HG03039 (cell line): Measurements from ENCODE around the gene COQ8B.

Experiments used
- ATAC-seq: cut with Tn5 transposase; IDR thresholded peaks from one replicate; pipeline ENCODE4 v1.9.1; 2021; ENCODE audit warnings: mild to moderate bottlenecking, moderate library complexity; ENCODE audit not compliant: unreplicated experiment

COQ8B gene

DNA sequence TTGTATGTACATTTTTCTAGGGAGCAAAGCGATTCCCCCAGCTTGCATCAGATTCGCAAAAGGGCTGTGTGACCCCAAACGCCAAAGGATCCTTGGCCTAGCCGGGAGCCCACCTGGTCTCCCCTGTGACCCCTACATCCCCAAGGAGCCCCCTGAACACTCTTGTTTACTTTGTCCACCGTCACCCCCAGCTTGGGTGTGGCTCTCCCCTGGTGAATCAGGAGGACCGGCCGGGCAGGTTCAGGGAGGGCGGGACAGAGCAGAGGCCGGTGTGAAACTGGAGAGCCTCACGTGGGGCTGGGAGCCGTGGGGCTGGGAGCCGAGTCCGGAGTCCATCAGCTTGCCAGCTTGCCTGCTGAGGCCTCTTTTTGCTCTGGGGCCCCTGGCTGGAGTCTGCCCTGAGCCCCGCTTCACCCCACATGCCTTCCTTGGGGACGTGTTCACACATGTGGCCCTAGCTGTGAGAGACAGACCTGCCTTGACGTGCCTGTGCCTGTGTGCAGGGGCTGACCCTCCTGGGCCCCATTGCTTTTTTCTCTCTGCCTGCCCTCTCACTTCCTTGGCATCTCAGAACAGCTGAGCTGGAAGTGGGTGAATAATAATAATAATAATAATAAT is 2.2 kb upstream of the COQ8B start:
- ATAC-seq: no peak

DNA sequence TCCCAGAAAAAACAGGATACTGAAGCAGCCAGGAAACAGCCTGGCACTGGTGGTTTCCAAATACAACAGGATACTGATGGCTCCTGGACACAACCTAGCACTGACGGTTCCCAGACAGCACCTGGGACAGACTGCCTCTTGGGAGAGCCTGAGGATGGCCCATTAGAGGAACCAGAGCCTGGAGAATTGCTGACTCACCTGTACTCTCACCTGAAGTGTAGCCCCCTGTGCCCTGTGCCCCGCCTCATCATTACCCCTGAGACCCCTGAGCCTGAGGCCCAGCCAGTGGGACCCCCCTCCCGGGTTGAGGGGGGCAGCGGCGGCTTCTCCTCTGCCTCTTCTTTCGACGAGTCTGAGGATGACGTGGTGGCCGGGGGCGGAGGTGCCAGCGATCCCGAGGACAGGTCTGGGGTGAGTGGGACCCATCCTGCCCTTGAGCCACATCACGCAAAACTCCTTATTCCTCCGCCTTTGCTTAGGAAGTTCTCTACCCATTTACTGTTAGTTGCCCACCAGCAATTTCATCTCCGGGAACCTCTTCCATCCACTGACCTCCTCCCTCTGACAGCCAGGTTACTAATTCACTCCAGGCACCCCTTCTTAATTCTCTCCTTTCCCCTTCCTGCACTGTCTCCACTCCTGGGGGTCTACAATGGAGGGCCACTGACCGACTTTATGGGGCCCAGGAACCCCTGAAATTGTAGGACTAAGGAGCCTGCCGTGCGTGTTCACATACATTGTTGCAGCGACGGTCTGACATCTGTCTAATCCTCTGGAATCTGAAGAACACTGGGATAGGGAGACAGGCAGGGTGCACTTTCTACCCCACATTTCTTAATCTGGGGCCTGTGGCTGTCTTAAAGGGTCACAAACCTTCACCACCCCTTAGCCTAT is 1.4 kb upstream of the COQ8B start:
- no peak for ATAC-seq

DNA sequence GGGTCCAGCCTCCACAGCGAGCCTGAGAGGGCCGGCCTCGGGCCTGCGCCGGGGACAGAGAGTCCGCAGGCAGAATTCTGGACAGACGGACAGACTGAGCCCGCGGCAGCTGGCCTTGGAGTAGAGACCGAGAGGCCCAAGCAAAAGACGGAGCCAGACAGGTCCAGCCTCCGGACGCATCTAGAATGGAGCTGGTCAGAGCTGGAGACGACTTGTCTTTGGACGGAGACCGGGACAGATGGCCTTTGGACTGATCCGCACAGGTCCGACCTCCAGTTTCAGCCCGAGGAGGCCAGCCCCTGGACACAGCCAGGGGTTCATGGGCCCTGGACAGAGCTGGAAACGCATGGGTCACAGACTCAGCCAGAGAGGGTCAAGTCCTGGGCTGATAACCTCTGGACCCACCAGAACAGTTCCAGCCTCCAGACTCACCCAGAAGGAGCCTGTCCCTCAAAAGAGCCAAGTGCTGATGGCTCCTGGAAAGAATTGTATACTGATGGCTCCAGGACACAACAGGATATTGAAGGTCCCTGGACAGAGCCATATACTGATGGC is 716 bp upstream of the COQ8B start:
- no peak for ATAC-seq

DNA sequence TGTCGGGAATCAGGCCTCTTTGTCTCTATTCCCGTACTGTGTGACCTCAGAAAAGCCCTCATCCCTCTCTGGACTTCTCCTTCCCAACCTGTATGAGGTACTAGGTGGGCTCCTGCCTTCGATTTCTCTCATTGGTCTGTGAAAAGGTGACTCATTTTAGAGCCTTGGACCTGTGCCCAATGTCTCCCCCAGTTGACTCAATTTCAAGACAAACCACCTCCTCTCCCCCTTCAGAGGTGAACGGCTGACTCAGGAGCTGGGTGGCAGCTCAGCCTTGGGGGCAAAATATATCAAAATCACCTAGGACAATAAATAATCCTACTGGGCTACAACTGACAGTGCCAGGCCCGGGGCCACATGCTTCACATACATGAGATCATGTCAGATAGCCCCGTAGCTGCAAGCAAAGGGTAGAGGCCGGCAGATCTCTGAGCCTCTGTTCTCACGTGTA is 630 bp downstream of the COQ8B start:
- ATAC-seq: no peak

DNA sequence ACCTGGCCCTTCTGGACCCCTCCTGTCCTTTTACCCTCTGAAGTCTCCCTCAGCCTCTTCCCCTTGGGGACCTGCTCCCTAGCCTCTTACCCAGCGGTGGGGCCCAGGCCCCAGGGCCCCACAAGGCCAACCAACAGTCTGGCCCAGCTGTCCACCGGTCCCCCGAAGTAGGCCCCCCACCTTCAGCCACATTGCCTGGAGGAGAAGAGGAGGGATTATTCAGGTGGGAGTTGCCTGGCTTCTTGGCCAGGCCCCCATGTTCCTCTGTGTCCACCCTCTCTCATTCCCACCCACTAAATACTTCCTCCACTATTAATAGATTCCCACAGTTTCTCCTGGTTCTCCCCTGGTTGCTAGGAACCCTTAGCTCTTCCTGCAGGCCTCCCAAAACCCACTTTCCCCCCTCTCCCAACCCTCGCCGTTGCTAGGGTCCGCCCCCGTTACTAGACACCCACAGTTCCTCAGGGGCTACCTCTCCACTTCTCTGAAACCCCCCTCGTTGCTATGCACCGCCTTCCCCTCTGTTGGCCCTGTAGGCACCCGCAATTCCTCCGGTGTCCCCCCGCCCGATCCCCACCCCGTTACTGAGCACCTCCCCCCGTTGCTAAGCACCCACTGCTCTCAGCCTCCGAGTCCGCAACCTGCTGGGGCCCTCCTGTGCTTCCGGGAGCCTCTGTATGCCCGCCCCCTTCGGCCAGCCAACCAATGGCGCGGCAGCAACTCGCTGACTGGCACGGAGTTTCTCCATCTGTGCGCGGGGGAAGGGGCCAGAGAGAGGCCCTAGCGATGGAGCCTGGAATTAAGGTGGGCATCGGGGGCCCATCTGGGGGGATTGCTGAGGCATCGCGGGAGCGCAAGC is 2.0 kb downstream of the COQ8B start:
- peak; percentile 37 for ATAC-seq

DNA sequence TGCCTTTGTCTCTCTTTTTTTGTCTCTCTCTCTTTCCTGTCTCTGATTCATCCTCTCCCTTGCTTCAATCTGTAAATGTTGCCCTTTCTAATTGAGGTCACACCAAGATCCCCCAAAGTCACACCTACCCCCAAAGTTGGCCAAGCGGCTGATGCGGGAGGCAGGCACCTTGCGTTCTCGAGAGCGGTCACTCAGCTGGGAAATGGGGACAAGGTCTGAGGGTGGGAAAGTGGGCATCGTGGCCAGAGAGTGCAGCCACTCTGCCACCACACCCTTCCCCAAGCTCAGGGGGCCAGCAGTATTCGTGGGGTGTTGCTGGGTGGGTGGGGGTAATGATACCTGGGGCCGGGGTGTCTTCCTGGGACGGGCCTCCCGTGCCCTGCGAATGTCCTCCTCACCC is 2.7 kb downstream of the COQ8B start:
- ATAC-seq: no peak

DNA sequence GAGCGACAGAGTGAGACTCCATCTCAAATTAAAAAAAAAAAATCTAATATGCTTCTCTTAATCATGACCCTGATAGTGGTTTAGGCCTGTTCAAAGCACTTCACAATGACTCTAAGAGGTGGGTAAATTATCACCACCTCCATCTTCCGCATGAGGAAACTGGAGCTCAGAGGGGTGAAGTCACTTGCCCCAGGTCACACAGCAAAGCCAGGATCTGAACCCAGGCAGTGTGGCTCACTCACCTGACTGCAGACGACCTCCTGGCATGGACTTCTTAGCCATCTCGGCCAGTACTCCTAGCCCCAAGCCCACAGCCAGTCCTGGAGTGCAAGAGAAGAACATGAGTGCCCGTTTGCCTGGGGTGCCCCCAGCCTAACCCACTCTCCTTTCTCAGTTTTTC is 6.9 kb downstream of the COQ8B start:
- no peak for ATAC-seq

DNA sequence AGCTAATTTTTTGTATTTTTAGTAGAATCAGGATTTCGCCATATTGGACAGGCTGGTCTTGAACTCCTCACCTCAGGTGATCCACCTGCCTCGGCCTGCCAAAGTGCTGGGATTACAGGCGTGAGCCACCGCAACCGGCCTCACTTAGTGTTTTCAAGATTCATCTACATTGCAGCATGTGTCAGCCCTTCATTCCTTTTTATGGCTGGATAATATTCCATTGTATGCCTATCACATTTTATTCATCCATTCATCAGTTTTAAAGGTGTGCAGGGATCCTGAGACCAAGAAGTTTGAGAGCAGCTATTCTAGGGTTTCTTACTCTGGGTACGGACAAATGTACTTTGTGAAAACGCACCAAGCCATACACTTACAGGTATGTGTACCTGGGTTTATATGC is 9.1 kb downstream of the COQ8B start:
- ATAC-seq: no peak

DNA sequence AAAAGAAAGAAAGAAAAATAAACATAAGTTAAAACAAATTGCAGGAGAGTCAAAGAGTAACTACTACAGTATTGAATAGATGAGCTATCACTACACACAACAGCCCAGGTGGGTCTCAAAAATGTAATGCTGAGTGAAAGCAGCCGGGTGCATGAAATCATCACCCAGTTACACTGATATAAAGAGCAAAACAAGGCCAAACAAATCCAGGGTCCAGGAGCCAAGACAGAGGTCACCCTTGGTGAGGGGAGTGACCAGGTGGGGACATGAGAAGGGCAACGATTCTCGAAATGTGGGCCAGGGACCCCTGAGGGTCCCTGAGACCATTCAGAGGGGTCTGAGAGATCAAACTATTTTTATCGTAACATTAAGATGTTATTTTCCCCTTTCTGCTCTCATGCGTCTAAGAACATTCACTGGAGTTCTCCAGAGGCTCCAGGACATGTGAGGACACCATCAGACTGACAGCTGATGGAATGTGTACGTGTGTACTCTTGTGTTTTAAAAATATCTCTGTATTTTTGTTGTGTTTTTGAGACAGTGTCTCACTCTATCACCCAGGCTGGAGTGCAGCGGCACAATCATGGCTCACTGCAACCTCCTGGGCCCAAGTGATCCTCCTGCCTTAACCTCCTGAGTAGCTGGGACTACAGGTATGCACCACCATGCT is 10.6 kb downstream of the COQ8B start:
- ATAC-seq: no peak

DNA sequence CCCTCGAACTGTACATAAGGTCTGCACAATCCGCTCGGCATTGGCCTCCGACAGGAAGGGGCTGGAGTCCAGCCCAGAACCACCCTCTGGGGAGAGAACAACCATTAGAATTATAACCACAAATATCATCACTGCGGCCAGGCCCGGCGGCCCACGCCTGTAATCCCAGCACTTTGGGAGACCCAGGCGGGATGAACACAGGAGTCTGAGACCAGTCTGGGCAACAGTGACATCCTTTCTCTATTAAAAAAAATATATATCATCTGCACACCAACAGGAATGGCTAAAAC is 11.4 kb downstream of the COQ8B start:
- no peak for ATAC-seq

DNA sequence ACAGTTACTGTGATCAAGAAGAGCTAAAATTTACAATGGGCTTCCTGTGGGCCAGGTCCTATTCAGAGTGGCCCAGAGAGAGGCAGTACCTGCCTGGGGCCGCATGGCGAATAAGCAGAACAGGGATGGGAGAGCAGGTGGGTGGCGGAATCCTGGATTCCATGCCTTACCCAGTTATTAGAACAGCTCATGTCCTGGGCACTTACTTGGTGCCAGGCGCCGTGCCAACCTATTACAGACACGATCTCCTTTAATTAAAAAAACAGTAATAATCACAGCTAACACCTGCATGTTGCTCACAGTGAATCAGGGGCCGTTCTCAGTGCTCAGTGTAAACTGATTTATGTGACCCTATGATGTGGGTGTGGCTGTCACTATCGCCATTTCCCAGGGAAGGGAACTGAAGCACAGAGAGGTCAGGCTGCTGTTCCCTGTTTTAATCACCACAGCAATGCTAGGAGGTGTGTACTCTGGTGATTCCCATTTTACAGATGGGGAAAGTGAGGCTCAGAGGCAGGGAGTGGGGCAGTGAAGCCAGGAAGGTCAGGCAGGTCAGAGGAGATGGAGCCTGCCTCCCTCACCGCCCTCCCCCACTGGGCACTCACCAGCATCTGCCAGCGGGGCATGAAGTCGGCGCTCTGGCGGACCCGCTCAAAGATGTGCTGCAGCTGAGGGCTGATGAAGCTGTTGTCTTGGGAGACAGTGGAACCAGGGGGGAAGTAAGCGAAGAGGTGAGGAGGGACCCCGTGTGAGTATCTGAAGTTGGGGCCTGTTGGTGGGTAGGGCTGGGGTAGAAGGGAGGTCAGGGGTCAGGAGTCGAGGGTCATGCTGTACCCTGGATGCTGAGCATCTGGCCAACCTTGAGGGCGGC is 12.0 kb downstream of the COQ8B start:
- no peak for ATAC-seq

DNA sequence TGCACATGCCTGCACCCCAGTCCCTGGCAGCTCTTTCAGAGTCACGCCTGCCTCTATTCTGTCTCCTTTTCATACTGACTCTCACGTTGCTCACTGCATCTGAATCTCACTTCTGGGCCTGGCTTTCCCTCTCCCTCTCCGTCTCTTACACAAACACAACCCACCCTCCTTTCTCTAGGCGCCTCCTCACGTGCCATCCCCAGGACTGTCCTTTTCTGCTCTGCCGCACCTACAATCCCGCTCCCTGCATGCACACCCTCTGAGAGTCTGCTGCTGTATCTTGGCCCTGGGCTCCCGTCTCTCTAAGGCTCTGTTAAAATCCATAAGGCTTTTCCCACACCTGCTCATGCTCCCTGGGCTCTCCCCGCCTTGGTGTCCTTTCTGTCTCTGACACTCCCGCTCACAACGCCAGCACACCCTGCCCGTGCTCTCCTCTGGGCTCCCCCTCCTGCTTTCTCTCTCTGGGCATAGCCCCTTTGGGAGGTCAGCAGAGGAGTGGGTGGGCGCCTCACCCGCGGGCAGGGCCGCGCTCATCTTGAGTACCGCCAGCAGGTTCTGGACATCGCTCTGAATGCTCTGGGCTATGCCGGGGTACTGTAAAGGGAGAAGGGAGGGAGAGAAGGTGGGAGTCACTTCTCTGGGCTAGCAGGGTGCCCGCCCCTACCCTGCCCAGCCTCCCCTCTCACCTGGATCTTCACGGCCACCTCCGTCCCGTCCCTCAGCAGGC is 13.5 kb downstream of the COQ8B start:
- ATAC-seq: no peak

DNA sequence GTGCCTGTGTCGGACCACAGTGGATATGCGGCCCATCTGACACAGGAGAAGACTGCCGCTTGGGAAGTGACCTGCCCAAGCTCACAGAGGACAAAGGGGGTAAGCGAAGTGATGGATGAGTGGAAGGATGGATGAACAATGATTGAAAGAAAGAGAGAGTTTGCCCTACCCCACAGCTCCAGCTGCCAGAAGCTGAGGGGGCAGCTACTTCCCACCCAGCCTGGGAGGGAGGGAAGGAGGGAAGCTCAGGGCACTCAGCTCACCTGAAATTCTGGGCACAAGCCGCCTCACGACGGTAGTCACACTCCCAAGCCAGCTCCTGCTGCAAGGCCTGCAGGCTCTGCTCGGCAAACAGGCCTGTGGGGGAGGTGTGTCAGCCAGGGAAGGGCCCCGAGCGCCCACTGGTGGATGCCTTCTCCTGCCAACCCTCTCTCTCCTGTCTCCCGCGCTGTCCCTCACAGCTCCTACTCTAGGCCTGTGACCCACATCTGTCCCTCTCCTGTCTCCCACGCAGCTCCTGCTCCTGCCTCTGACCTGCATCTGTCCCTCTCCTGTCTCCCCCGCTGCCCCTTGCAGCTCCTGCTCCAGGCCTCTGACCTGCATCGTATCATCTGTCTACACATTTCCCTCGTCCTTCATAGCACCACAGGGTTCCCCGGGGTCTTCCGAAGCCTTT is 14.2 kb downstream of the COQ8B start:
- no peak for ATAC-seq

DNA sequence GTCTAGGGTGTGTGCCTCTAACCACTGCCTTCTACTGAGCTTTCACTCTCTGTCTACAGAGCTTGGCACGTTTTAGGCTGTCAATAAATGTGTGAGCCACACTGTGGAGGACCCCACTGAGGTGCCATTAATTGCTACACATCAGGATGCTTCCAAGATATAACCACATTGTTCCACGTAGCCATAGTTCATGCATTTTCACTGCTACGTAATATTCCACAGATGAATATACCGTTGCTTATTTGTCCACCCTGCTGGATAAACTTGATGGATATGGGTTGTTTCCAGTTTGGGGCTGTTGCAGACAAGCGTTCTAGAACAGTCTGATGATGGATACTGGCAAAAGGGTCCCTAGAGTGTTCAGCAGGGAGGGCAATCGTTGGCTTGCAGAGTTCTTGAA is 14.9 kb downstream of the COQ8B start:
- ATAC-seq: no peak

DNA sequence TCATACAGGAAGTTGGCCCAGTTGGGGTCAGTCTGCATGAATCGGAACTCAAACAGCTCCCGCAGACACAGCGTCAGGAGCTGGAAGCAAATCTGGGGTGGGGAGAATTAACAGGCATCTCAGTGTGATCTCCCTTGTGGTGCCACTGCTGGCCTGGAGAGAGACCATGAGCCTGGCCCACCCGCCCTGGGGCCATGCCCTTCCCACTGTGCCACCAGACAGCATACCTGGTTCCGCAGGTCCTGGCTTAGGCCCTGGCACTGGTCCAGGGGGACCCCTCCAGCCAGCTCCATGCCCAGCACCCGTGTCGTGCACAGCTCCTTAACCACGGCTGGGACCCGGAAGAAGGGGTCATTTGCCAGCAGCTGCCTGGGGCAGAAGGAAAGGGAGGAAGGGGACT is 16.6 kb downstream of the COQ8B start:
- no peak for ATAC-seq

DNA sequence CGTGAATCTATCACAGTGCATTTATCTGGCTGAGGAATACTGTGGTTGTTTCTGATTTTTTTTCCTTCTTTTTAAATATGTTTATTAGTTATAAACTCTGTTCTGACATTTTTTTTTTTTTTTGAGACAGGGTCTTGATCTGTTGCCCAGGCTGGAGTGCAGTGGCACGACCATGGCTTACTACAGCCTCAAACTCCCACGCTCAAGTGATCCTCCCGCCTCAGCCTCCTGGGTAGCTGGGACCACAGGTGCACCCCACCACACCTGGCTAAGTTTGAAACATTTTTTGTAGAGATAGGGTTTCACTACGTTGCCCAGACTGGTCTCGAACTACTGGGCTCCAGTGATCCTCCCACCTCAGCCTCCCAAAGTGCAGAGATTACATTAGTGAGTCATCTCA is 19.7 kb downstream of the COQ8B start:
- ATAC-seq: no peak

DNA sequence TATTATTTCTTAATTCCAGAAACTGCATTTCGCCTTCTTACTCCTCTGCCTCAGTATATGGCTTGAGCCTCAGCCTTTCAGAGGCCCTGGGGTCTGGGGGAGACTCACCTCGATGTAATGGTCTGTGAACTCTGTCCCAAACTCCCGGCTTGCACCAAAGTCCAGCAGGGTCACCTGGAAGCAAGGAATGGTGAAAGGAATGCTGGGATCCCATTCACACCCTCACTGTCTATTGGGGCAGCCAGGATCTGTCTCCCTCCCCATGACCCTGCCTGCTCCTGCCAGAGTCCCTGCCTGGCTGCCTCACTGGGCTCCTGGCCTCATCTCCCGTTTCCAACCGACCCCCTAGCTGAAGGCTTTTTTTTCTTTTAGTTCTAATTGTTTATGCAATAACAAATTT is 20.8 kb downstream of the COQ8B start:
- no peak for ATAC-seq

DNA sequence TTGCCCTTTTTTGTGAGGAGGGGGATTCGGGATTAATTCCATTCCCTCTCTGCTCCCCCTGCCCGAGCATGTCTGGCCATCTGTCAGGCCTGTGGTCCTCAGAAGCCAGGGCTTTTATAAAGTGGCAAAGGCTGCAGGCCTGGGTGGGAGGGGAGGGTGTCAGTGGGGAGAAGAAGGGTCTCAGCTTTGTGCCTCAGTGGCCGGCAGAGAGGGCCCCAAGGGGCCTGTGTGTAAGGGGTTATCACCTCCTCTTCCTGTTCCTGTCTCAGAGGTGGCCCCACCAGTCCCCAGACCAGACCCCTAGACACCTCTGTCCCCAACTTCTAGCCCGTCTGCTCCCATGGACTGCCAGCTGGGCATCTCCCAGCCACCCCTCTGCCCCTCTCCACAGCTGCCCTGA is 22.8 kb downstream of the COQ8B start:
- no peak for ATAC-seq
